HepG2 (cell line): Measurements from ENCODE around the gene THRAP3. TPM values are rescaled to one million over a fixed set of nuclear protein-coding genes. Genes with fewer than 3 reads are reported as not detected.

ENCODE experiments used
- ARHGAP35 ChIP-seq: sonication (generic); formaldehyde crosslinking; IDR thresholded peaks from 2 replicates; pipeline ENCODE4 v1.9.0; 2022; ENCODE audit warnings: mild to moderate bottlenecking, inconsistent platforms, moderate library complexity, missing genetic modification reagents, borderline replicate concordance
- HDAC6 ChIP-seq: fragments of 200-600 bp; sonication (generic); IDR thresholded peaks from 2 replicates; pipeline ENCODE4 v1.7.0; 2017; ENCODE audit warnings: mild to moderate bottlenecking, antibody characterized with exemption, low read length, low read depth
- KMT2B ChIP-seq: IDR thresholded peaks from 2 replicates; pipeline ENCODE4 v1.6.1; 2016; ENCODE audit warnings: missing genetic modification reagents, missing compliant biosample characterization
- NFE2L1 ChIP-seq: sonication (generic); formaldehyde crosslinking; IDR thresholded peaks from 2 replicates; pipeline ENCODE4 v1.4.0; 2020; ENCODE audit warnings: missing genetic modification reagents, mild to moderate bottlenecking, borderline replicate concordance
- RFXAP ChIP-seq: sonication (generic); formaldehyde crosslinking; IDR thresholded peaks from 2 replicates; pipeline ENCODE4 v1.4.0; 2020; ENCODE audit warnings: missing genetic modification reagents, borderline replicate concordance
- TCF12 ChIP-seq, 2 experiments: fragments of 450-650 bp in 1 of 2; sonication (generic) in 1 of 2; formaldehyde crosslinking in 1 of 2; IDR thresholded peaks; 2 replicates each; pipeline versions ENCODE4 v1.6.1 to v1.8.0; 2017 to 2022; ENCODE audit warnings: antibody characterized with exemption in 1 of 2, mild to moderate bottlenecking in 1 of 2, missing genetic modification reagents in 1 of 2, moderate library complexity in 1 of 2
- ZIK1 ChIP-seq: sonication (generic); formaldehyde crosslinking; IDR thresholded peaks from 2 replicates; pipeline ENCODE4 v1.5.0; 2020; ENCODE audit warnings: mild to moderate bottlenecking, low read depth, missing genetic modification reagents, borderline replicate concordance
- ZNF788 ChIP-seq: sonication (generic); formaldehyde crosslinking; IDR thresholded peaks from 2 replicates; pipeline ENCODE4 v1.5.0; 2020; ENCODE audit warnings: mild to moderate bottlenecking, missing genetic modification reagents, borderline replicate concordance
- ZSCAN20 ChIP-seq: sonication (generic); formaldehyde crosslinking; IDR thresholded peaks from 2 replicates; pipeline ENCODE4 v1.4.0; 2020; ENCODE audit warnings: missing genetic modification reagents, mild to moderate bottlenecking, borderline replicate concordance
- polyA plus RNA-seq, 8 experiments: library from polyadenylated mRNA; depleted of rRNA in 3 of 8; stranded (reverse) in 7 of 8; unstranded in 1 of 8; fragments of >200 nt; fragmentation: Illumina TruSeq in 4 of 8; extraction: Trizol in 4 of 8; gene quantifications; 2 replicates each; pipeline versions ENCODE4 v1.2.1 to v1.2.3, GENCODE V29; 2011 to 2016; ENCODE audit warnings: low read depth in 4 of 8, missing spikeins in 1 of 8, mixed read lengths in 1 of 8; ENCODE audit not compliant: insufficient read depth in 1 of 8
- total RNA-seq, 5 experiments: library from RNA; depleted of rRNA; stranded (reverse); fragments of >200 nt; fragmentation: Illumina TruSeq; extraction: Trizol; gene quantifications; 2 replicates each; pipeline ENCODE4 v1.2.3, GENCODE V29; 2016; ENCODE audit warnings: low read depth in 1 of 5
- TF ChIP-seq, protein P1 (sequence below): sonication (generic); formaldehyde crosslinking; IDR thresholded peaks from 2 replicates; pipeline ENCODE4 v1.4.0; 2020; ENCODE audit warnings: missing genetic modification reagents
- TF ChIP-seq, protein P2 (sequence below), 2 experiments: sonication (generic) in 1 of 2; formaldehyde crosslinking in 1 of 2; IDR thresholded peaks; 2 replicates each; pipeline versions ENCODE4 v1.5.1 to v1.6.1; 2011 to 2020; ENCODE audit warnings: borderline replicate concordance in 1 of 2, low read depth in 1 of 2, low read length in 1 of 2, mild to moderate bottlenecking in 1 of 2, missing genetic modification reagents in 1 of 2, moderate library complexity in 1 of 2
- TF ChIP-seq, protein P3 (sequence below): sonication (generic); formaldehyde crosslinking; IDR thresholded peaks from 2 replicates; pipeline ENCODE4 v1.4.0; 2020; ENCODE audit warnings: missing genetic modification reagents, borderline replicate concordance
- TF ChIP-seq, protein P4 (sequence below): sonication (generic); formaldehyde crosslinking; IDR thresholded peaks from 2 replicates; pipeline ENCODE4 v1.5.0; 2020; ENCODE audit warnings: mild to moderate bottlenecking, missing genetic modification reagents, borderline replicate concordance
- TF ChIP-seq, protein P5 (sequence below): sonication (generic); formaldehyde crosslinking; IDR thresholded peaks from 2 replicates; pipeline ENCODE4 v1.4.0; 2020; ENCODE audit warnings: missing genetic modification reagents, borderline replicate concordance

The THRAP3 gene
- total and polyA plus RNA-seq, 2 of the 13 experiments (the other 11 are each of a cell fraction or from before 2014, with no cell fraction given), result 45.0 to 92.6 TPM

DNA sequence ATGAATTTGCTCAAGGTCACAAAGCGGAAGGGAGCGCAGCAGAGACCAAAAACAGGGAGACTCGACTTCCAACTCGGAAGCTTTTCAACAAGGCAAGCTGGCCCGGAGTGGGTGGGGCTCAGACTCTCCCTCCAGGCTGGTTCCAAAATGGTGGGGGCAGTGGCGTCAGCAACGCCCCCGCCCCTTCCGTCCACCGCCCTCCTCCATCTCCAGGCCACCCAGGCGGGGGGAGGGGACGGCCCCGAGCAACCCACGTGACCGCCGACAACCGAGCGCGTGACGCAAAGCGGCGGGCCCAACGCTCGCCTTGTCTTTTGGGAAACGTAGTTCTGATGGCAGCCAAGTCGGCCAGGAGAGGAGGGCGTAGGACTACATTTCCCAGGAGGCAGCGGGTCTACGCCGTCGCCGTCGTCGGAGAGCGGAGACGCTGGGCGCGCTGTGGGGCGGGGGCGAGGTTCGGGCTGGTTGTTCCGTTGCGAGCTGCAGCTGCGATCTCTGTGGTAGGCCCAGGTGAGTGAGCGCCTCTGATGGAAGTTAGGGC, at the start of gene THRAP3 (continued):
- TF ChIP-seq RFXAP (CRISPR knock-in tag) (0 out of 2 replicates have a peak, but pooled peaks have one; percentile 63), ARHGAP35 (CRISPR knock-in tag) (no peak), ZNF788 (CRISPR knock-in tag) (peak; percentile 96), TCF12 (IDR thresholded peaks at IDR 0.05) (no peak), TCF12 (CRISPR knock-in tag; IDR thresholded peaks at IDR 0.05) (no peak; the same call in 1 of the 2 replicates), NFE2L1 (CRISPR knock-in tag) (no peak), ZIK1 (CRISPR knock-in tag) (no peak), HDAC6 (no peak), KMT2B (CRISPR knock-in tag) (peak; percentile 88), ZSCAN20 (CRISPR knock-in tag) (no peak)
- TF ChIP-seq, protein P1, sequence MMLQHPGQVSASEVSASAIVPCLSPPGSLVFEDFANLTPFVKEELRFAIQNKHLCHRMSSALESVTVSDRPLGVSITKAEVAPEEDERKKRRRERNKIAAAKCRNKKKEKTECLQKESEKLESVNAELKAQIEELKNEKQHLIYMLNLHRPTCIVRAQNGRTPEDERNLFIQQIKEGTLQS (CRISPR knock-in tag), result no peak; the same call in 1 of the 2 replicates
- TF ChIP-seq, protein P2, sequence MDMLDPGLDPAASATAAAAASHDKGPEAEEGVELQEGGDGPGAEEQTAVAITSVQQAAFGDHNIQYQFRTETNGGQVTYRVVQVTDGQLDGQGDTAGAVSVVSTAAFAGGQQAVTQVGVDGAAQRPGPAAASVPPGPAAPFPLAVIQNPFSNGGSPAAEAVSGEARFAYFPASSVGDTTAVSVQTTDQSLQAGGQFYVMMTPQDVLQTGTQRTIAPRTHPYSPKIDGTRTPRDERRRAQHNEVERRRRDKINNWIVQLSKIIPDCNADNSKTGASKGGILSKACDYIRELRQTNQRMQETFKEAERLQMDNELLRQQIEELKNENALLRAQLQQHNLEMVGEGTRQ (IDR thresholded peaks at IDR 0.05; ENCODE audit: low read depth, low read length), result peak; percentile 96
- TF ChIP-seq, protein P2 (CRISPR knock-in tag; IDR thresholded peaks at IDR 0.05; ENCODE audit: borderline replicate concordance), result peak; percentile 99
- TF ChIP-seq, protein P3, sequence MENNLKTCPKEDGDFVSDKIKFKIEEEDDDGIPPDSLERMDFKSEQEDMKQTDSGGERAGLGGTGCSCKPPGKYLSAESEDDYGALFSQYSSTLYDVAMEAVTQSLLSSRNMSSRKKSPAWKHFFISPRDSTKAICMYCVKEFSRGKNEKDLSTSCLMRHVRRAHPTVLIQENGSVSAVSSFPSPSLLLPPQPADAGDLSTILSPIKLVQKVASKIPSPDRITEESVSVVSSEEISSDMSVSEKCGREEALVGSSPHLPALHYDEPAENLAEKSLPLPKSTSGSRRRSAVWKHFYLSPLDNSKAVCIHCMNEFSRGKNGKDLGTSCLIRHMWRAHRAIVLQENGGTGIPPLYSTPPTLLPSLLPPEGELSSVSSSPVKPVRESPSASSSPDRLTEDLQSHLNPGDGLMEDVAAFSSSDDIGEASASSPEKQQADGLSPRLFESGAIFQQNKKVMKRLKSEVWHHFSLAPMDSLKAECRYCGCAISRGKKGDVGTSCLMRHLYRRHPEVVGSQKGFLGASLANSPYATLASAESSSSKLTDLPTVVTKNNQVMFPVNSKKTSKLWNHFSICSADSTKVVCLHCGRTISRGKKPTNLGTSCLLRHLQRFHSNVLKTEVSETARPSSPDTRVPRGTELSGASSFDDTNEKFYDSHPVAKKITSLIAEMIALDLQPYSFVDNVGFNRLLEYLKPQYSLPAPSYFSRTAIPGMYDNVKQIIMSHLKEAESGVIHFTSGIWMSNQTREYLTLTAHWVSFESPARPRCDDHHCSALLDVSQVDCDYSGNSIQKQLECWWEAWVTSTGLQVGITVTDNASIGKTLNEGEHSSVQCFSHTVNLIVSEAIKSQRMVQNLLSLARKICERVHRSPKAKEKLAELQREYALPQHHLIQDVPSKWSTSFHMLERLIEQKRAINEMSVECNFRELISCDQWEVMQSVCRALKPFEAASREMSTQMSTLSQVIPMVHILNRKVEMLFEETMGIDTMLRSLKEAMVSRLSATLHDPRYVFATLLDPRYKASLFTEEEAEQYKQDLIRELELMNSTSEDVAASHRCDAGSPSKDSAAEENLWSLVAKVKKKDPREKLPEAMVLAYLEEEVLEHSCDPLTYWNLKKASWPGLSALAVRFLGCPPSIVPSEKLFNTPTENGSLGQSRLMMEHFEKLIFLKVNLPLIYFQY (CRISPR knock-in tag), result no peak
- TF ChIP-seq, protein P4, sequence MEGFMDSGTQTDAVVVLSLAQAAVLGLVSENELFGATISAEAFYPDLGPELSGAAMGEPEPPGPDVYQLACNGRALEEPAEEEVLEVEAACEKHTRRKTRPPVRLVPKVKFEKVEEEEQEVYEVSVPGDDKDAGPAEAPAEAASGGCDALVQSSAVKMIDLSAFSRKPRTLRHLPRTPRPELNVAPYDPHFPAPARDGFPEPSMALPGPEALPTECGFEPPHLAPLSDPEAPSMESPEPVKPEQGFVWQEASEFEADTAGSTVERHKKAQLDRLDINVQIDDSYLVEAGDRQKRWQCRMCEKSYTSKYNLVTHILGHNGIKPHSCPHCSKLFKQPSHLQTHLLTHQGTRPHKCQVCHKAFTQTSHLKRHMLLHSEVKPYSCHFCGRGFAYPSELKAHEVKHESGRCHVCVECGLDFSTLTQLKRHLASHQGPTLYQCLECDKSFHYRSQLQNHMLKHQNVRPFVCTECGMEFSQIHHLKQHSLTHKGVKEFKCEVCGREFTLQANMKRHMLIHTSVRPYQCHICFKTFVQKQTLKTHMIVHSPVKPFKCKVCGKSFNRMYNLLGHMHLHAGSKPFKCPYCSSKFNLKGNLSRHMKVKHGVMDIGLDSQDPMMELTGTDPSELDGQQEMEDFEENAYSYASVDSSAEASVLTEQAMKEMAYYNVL, result peak; percentile 71; the same call in 1 of the 2 replicates
- TF ChIP-seq, protein P5, sequence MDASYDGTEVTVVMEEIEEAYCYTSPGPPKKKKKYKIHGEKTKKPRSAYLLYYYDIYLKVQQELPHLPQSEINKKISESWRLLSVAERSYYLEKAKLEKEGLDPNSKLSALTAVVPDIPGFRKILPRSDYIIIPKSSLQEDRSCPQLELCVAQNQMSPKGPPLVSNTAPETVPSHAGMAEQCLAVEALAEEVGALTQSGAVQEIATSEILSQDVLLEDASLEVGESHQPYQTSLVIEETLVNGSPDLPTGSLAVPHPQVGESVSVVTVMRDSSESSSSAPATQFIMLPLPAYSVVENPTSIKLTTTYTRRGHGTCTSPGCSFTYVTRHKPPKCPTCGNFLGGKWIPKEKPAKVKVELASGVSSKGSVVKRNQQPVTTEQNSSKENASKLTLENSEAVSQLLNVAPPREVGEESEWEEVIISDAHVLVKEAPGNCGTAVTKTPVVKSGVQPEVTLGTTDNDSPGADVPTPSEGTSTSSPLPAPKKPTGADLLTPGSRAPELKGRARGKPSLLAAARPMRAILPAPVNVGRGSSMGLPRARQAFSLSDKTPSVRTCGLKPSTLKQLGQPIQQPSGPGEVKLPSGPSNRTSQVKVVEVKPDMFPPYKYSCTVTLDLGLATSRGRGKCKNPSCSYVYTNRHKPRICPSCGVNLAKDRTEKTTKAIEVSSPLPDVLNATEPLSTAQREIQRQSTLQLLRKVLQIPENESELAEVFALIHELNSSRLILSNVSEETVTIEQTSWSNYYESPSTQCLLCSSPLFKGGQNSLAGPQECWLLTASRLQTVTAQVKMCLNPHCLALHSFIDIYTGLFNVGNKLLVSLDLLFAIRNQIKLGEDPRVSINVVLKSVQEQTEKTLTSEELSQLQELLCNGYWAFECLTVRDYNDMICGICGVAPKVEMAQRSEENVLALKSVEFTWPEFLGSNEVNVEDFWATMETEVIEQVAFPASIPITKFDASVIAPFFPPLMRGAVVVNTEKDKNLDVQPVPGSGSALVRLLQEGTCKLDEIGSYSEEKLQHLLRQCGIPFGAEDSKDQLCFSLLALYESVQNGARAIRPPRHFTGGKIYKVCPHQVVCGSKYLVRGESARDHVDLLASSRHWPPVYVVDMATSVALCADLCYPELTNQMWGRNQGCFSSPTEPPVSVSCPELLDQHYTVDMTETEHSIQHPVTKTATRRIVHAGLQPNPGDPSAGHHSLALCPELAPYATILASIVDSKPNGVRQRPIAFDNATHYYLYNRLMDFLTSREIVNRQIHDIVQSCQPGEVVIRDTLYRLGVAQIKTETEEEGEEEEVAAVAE, result no peak
